Erythroblast (primary cell): Measurements from ENCODE around the gene PPP1R14C.
A peak's percentile ranks its signal among the peaks of the same experiment; 100 is the strongest.

ENCODE experiments used
- DNase-seq, 2 experiments: peaks; one replicate each; lab custom pipeline; 2025; lab: John Stamatoyannopoulos, UW
- GATA1 ChIP-seq: IDR thresholded peaks from 2 replicates; pipeline ENCODE4 v1.6.1; 2011; ENCODE audit warnings: low read depth, mild to moderate bottlenecking, control low read depth, low read length, moderate library complexity
- POLR2A ChIP-seq: IDR thresholded peaks from 2 replicates; pipeline ENCODE4 v1.6.1; 2011; ENCODE audit warnings: mild to moderate bottlenecking, low read length

Gene PPP1R14C

DNA sequence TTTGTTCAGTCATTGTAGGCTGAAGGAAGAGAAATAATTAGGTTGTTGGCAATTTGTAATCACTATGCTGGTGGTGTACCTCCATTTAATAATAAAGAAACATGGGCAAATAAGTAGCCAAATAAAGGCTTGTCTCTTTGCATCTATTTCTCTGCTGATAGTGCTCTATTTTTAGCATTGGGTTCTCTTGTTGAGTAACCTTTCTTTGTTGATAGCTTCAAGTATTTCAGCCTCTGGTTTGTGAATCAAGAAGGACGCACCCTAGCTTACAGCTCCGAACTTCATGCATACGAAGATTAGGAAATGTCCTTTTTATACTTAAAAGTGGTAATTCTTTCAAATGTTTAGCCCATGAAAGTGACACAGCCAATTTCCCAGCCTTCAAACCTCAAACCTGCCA is 2.6 kb downstream of the PPP1R14C start:
- TF ChIP-seq POLR2A (no peak), GATA1 (no peak)

DNA sequence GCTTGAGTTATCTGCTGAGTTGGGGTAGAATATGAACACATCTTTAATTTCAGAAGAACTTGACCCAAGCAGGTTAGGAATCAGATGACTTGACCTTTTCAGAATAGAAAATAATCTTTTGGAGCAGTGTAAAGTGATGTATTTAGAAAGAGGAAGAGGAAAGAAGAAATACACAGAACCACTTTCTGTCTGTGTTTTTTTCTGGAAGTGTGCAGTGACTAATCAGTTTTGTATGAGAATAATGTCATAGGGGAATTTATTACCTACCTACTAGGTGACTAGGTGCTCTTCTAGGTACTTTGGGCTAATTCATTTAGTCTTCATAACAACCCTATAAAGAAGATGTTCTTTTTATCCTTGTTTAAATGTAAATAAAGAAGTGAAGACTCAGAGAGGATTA is 3.0 kb downstream of the PPP1R14C start:
- TF ChIP-seq POLR2A (no peak), GATA1 (no peak)

More for the DNA sequence above, 2.6 kb downstream of the PPP1R14C start:
- DNase-seq, result no peak

GRCh38 chr6:150146436-150146835 is 3.6 kb downstream of the PPP1R14C start:
- TF ChIP-seq POLR2A, result no peak
- TF ChIP-seq GATA1, result no peak
- no peak for DNase-seq

More for the DNA sequence above, 3.0 kb downstream of the PPP1R14C start:
- no peak for DNase-seq

DNA sequence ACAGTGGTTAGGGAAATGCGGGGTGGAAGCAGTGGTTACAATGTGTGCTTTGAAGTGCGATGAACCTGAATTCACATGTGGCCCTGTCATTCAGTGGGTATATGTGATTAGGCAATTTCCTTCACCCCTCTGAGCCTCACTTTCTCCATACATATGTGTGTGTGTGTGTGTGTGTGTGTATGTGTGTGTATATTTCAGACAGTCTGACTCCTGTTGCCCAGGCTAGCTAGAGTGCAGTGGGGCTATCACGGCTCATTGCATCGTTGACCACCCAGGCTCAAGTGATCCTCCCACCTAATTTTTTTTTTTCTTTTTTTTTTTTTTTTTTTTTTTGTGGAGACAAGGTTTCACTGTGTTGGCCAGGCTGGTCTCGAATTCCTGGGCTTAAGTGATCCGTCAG is 6.3 kb downstream of the PPP1R14C start:
- DNase-seq, result no peak
- TF ChIP-seq POLR2A (no peak), GATA1 (no peak)

GRCh38 chr6:150150458-150150820 is 7.6 kb downstream of the PPP1R14C start:
- DNase-seq, result no peak

GRCh38 chr6:150150821-150151646 is 8.2 kb downstream of the PPP1R14C start:
- TF ChIP-seq GATA1 (no peak), POLR2A (no peak)

More at GRCh38 chr6:150150458-150150820, 7.6 kb downstream of the PPP1R14C start:
- no peak for TF ChIP-seq GATA1
- TF ChIP-seq POLR2A, result no peak

DNA sequence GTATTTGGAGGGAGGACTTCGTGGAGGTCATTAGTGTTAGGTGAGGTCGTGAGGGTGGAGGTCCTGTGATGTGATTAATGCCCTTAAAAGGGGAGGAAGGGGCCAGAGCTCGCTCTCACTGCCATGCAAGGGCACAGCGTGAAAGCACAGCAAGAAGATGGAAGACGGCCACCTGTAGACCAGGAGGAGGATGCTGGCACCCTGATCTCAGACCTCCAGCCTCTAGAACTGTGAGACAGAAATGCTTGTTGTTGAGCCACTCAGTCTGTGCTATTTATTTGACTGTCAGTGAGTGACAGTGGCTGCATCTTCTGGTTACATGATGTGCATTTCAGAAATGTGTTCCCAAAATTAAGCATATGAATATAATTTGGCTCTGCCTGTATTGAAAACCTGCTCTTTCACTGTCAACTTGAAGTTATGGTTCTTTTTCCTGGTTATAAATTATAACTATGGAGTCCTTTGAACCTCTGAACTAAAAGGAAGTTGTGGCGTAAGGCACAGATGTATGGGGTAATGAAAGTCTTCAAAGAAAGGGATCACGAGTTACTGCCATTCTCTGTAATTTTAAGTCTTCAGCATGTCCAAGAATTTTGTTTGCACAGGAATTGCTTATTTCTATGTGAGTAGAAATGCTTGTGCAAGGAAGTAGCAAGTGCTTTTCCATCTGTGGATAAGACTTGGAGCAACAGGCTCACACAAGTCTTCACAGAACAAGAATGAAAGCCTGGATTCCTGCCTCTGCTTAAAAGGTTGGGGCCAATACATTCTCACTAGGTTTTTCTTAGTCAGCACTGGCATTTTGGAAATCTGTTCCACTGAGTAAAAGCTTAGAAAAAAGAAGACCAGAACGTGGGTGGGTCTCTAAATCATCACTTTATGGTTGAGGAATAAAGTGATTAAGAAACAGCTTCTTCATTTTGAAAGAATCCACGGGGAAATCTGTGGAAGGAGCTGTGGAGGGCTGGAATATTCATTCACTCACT is 10.3 kb downstream of the PPP1R14C start:
- TF ChIP-seq POLR2A (no peak), GATA1 (no peak)
- DNase-seq, result no peak

More at GRCh38 chr6:150150821-150151646, 8.2 kb downstream of the PPP1R14C start:
- DNase-seq, result peak; percentile 24 to 49

- DNase-seq, result no peak
- no peak for TF ChIP-seq GATA1
- TF ChIP-seq POLR2A, result no peak
Observed at GRCh38 chr6:150153905-150154492, 11.2 kb downstream of the PPP1R14C start.

DNA sequence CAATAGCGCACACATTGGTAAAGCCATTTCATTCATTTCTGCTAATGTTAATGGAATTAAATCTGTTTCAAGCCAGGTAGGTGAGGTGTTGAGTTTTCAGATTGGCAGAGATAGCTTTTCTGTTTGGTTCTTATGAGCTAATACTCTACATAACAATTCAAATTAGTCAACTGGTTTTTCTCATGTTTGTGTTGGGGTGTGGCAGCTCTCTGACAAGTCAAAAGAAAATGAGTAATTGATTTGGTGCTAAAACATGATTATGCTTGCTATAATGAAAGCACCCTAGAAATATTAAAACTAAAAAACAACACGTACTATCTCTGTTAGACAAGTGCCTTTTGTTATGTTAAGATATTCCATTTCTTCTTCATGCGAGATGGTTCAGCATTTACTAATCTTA is 13.6 kb downstream of the PPP1R14C start:
- no peak for TF ChIP-seq GATA1
- no peak for TF ChIP-seq POLR2A
- DNase-seq, result no peak

DNA sequence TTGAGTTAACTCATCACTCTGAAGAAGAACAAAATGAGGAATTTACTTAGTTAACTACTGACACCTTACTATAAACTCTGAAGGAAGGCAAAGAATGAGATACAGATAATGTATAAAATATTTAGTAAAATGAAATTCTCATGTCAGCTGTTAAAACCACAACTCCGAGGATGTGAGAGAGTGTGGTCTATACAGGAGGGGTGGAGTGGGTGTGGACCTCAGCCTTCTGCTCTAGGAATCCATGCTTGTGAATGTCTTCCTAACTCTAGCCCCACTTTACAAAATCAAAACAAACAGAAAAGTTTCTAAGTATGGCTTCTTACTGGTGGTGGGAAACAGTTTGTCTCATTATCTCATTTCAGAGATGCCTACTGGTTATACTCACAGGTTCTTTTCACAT is 14.2 kb downstream of the PPP1R14C start:
- DNase-seq, result no peak

DNA sequence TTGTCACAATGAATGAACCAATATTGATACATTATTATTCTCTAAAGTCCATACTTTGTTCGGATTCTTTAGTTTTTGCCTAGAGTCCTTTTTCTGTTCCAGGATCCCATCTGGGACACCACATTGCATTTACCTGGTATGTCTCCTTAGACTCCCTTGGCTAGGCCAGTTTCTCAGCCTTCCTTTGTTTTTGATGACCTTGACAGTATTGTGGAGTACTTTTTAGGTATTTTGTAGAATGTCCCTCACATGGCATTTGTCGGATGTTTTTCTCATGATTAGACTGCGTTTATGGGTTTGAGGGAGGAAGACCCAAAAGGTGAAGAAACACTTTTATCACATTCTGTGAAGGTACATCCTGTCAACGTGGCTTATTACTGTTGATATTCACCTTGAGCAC is 16.9 kb downstream of the PPP1R14C start:
- TF ChIP-seq GATA1 (no peak), POLR2A (no peak)
- no peak for DNase-seq

More for the DNA sequence above, 14.2 kb downstream of the PPP1R14C start:
- no peak for TF ChIP-seq POLR2A

- no peak for DNase-seq
- TF ChIP-seq POLR2A, result no peak
- TF ChIP-seq GATA1, result no peak
Observed at GRCh38 chr6:150163970-150164369, 21.1 kb downstream of the PPP1R14C start.

- TF ChIP-seq GATA1 (no peak), POLR2A (no peak)
Observed at GRCh38 chr6:150165020-150165702, 22.3 kb downstream of the PPP1R14C start.

DNA sequence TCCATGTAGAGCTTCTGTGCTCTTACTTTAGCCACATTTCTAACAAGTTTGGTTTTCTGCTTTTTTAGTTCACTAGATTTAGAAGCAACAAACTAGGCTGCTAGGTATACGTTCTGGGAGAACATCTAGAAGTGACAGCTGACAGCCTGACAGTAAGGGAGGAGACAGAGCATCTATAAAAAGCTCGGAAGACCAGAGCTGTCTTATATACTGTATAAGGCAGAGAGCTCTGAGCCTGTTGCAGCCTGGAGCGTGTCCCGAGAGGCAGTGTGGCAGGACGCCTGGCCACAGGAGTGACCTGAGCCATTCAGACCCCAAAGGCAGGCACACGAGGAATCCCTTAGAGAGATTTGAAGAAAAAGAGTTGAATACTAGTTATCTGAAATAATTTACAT is 24.6 kb downstream of the PPP1R14C start:
- TF ChIP-seq GATA1, result no peak
- TF ChIP-seq POLR2A, result no peak

More at GRCh38 chr6:150165020-150165702, 22.3 kb downstream of the PPP1R14C start:
- no peak for DNase-seq

More for the DNA sequence above, 24.6 kb downstream of the PPP1R14C start:
- no peak for DNase-seq
